A673 (cell line): Measurements from ENCODE around the gene CTDSP2. TPM values are rescaled to one million over a fixed set of nuclear protein-coding genes. Genes with fewer than 3 reads are reported as not detected.

Experiments used
- BruUV-seq: library from RNA; stranded (reverse); fragments of 400-500 nt; replicated peaks from 2 replicates; lab custom pipeline; 2021; lab: Mats Ljungman, UMichigan
- CTCF ChIA-PET: fragments of 300-600 bp; sonication (Branson Sonifier 250); formaldehyde crosslinking; loops from one replicate; lab custom pipeline; 2022; ENCODE audit warnings: antibody characterized with exemption; lab: Charles Lee
- POLR2A ChIA-PET: fragments of 300-600 bp; sonication (Branson Sonifier 250); formaldehyde crosslinking; loops from one replicate; lab custom pipeline; 2022; ENCODE audit warnings: antibody characterized with exemption; ENCODE audit not compliant: low non-redundant PET; lab: Charles Lee
- DNase-seq: peaks from one replicate; pipeline ENCODE4 v3.0.0-alpha.2; 2015; ENCODE audit warnings: low spot score
- H3K27ac ChIP-seq: fragments of 200-600 bp; sonication (generic); 2 replicates; pipeline ENCODE4 v1.5.1; 2016; ENCODE audit warnings: mixed run types, low read depth, mild to moderate bottlenecking, mixed read lengths, antibody characterized with exemption, low read length; ENCODE audit not compliant: poor library complexity, severe bottlenecking
- H3K27me3 ChIP-seq: fragments of 200-600 bp; sonication (generic); replicated peaks from 2 replicates; pipeline ENCODE4 v1.6.1; 2017; ENCODE audit warnings: mixed run types, low read depth, mild to moderate bottlenecking, mixed read lengths, antibody characterized with exemption, low read length; ENCODE audit not compliant: insufficient read depth, poor library complexity
- H3K36me3 ChIP-seq: fragments of 200-600 bp; sonication (generic); 2 replicates; pipeline ENCODE4 v1.6.1; 2016; ENCODE audit warnings: mixed run types, mild to moderate bottlenecking, mixed read lengths, antibody characterized with exemption, low read length; ENCODE audit not compliant: insufficient read depth, poor library complexity, severe bottlenecking
- H3K4me1 ChIP-seq: fragments of 200-600 bp; sonication (generic); 2 replicates; pipeline ENCODE4 v1.6.1; 2017; ENCODE audit warnings: mixed run types, mild to moderate bottlenecking, mixed read lengths, antibody characterized with exemption, low read length; ENCODE audit not compliant: insufficient read depth, poor library complexity, severe bottlenecking
- H3K4me3 ChIP-seq: fragments of 200-600 bp; sonication (generic); 2 replicates; pipeline ENCODE4 v1.5.1; 2016; ENCODE audit warnings: low read depth, mixed run types, mild to moderate bottlenecking, mixed read lengths, low read length; ENCODE audit not compliant: poor library complexity, severe bottlenecking
- H3K9me3 ChIP-seq: fragments of 200-600 bp; sonication (generic); 2 replicates; pipeline ENCODE4 v1.6.1; 2016; ENCODE audit warnings: mixed run types, low read depth, mild to moderate bottlenecking, mixed read lengths, antibody characterized with exemption, low read length; ENCODE audit not compliant: poor library complexity, severe bottlenecking
- CTCF ChIP-seq: fragments of 300-800, 200-600 bp; sonication (generic); conservative IDR thresholded peaks from 2 replicates; pipeline ENCODE4 v1.5.1; 2017; ENCODE audit warnings: low read depth, mild to moderate bottlenecking, antibody characterized with exemption, low read length, moderate library complexity, mixed read lengths
- EZH2 ChIP-seq: fragments of 200-600 bp; sonication (generic); IDR thresholded peaks from 2 replicates; pipeline ENCODE4 v1.6.1; 2017; ENCODE audit warnings: borderline replicate concordance, low read depth, mild to moderate bottlenecking, mixed read lengths, antibody characterized with exemption, low read length; ENCODE audit not compliant: poor library complexity, severe bottlenecking
- intact Hi-C: fragments of 100-400 bp; cut with micrococcal nuclease; formaldehyde crosslinking; loops from one replicate; pipeline ENCODE4 v1.10.0; 2022; ENCODE audit not compliant: unreplicated experiment
- total RNA-seq: library from RNA; stranded (reverse); gene quantifications from 2 replicates; pipeline ENCODE4 v1.2.3, GENCODE V29; 2021

CTDSP2 gene
- total RNA-seq, 1 experiment from 2014 or later: 115 TPM

- H3K36me3 ChIP-seq: peaks cover 19% of the 10 kb centered on the region
- BruUV-seq: no TSS peak
- H3K4me3 ChIP-seq: no peak overlapping the region
- H3K27me3 ChIP-seq: no peaks in the 10 kb centered on the region
- POLR2A ChIA-PET: interaction anchor here (0.6 kb wide), 1 partner anchor 421 kb away, joined by 11 read pairs; no protein-coding TSS in a partner anchor
- CTCF ChIA-PET: no interaction called here
- H3K9me3 ChIP-seq: no peaks in the 10 kb centered on the region
- DNase-seq: no peak
- H3K4me1 ChIP-seq: no peaks in the 10 kb centered on the region
- intact Hi-C loops: no loop called here
- H3K27ac ChIP-seq: no peak overlapping the region
- TF ChIP-seq EZH2 (no peak), CTCF (no peak)
These were observed 65.3 kb downstream of the CTDSP2 start for GRCh38 chr12:57781244-57781643.

GRCh38 chr12:57780284-57780897 is 66.1 kb downstream of the CTDSP2 start:
- no TSS peak for BruUV-seq
- H3K9me3 ChIP-seq: no peaks in the 10 kb centered on the region
- DNase-seq: no peak
- H3K36me3 ChIP-seq: peaks cover 11% of the 10 kb centered on the region
- no peak overlapping the region for H3K4me3 ChIP-seq
- no peaks in the 10 kb centered on the region for H3K27me3 ChIP-seq
- H3K27ac ChIP-seq: no peak overlapping the region
- CTCF ChIA-PET: no interaction called here
- TF ChIP-seq EZH2: no peak
- no peaks in the 10 kb centered on the region for H3K4me1 ChIP-seq
- POLR2A ChIA-PET: no interaction called here
- intact Hi-C loops: no loop called here

DNA sequence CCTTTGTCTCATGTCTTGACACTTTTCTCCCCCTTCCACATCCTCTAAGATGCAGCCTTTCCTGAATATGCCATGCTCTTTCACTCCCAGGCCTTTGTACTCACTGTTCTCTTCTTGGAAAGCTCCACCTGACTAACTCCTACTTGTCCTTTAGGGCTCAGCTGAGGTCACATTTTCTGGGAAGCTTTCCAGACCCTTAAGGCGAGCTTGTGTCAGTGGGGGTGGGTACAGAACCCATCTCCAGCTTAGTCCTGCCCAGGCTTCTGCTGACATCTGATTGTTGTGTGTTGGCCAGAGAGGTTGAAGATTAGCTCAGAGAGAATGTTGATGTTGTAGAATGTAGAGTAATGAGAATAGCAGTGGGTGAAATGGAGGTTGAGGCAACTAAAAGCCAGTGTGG is 66.8 kb downstream of the CTDSP2 start:
- H3K27me3 ChIP-seq: no peaks in the 10 kb centered on the region
- no TSS peak for BruUV-seq
- ChIA-PET CTCF (no interaction called here), POLR2A (no interaction called here)
- no peak overlapping the region for H3K27ac ChIP-seq
- peaks cover 7% of the 10 kb centered on the region for H3K36me3 ChIP-seq
- no peak overlapping the region for H3K4me3 ChIP-seq
- no peaks in the 10 kb centered on the region for H3K9me3 ChIP-seq
- H3K4me1 ChIP-seq: no peaks in the 10 kb centered on the region
- intact Hi-C loops: no loop called here
- TF ChIP-seq CTCF (no peak), EZH2 (no peak)
- no peak for DNase-seq

DNA sequence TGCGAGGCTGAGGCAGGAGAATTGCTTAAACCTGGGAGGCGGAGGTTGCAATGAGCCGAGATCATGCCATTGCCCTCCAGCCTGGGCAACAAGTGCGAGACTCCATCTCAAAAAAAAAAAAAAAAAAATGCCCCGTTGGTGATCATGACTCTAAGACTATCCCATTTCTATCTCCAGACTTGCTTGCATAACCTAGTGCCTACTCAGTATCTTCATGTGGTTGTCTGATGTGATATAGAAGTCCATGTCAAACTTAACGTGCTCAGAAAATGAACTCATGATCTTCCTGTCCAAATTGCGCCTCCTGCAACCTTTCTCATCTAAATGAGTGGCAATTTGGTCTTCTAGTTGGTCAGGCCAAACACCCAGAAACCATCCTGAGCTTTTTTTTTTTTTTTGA is 68.6 kb downstream of the CTDSP2 start:
- ChIA-PET CTCF (no interaction called here), POLR2A (no interaction called here)
- no peak overlapping the region for H3K27ac ChIP-seq
- TF ChIP-seq EZH2: no peak
- TF ChIP-seq CTCF: no peak
- H3K36me3 ChIP-seq: no peaks in the 10 kb centered on the region
- BruUV-seq: no TSS peak
- no peak for DNase-seq
- H3K27me3 ChIP-seq: no peaks in the 10 kb centered on the region
- intact Hi-C loops: no loop called here
- peaks cover 5% of the 10 kb centered on the region for H3K4me1 ChIP-seq
- H3K9me3 ChIP-seq: no peaks in the 10 kb centered on the region
- no peak overlapping the region for H3K4me3 ChIP-seq
